Activated T-helper 1 cell treated with anti-CD3 and anti-CD28 coated beads, Interleukin-2, amount 50 U/mL, for 16 hours (primary cell): Measurements from ENCODE around the gene TTLL11.
"Not testable (repeated sequence)": the region's sequence is repeated elsewhere in the genome, so short reads cannot be mapped to it uniquely, and the experiment has no call there.

Source experiments
- DNase-seq, 2 donors: peaks; one replicate each; pipeline ENCODE4 v3.0.0-alpha.2; 2020; ENCODE audit warnings: low read depth in 1 of 2, low spot score in 1 of 2

TTLL11 gene

GRCh38 chr9:122005597-122005996, 87.5 kb downstream of the TTLL11 start:
- no peak for DNase-seq

GRCh38 chr9:122004589-122004988, 88.5 kb downstream of the TTLL11 start:
- no peak for DNase-seq

GRCh38 chr9:122001491-122002201, 91.5 kb downstream of the TTLL11 start:
- DNase-seq, result no peak

DNA sequence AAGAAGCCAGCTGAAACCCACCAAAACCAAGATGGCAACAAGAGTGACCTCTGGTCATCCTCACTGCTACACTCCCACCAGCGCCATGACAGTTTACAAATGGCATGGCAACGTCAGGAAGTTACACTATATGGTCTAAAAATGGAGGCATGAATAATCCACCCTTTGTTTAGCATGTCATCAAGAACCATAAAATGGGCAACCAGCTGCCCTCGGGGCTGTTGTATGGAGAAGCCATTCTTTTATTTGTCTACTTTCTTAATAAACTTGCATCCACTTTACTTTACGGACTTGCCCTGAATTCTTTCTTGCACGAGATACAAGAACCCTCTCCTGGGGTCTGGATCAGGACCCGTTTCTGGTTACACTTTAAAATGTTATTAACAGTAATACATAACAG, 92.6 kb downstream of the TTLL11 start:
- DNase-seq, result not testable (repeated sequence)

GRCh38 chr9:121999556-121999955, 93.6 kb downstream of the TTLL11 start:
- no peak for DNase-seq

DNA sequence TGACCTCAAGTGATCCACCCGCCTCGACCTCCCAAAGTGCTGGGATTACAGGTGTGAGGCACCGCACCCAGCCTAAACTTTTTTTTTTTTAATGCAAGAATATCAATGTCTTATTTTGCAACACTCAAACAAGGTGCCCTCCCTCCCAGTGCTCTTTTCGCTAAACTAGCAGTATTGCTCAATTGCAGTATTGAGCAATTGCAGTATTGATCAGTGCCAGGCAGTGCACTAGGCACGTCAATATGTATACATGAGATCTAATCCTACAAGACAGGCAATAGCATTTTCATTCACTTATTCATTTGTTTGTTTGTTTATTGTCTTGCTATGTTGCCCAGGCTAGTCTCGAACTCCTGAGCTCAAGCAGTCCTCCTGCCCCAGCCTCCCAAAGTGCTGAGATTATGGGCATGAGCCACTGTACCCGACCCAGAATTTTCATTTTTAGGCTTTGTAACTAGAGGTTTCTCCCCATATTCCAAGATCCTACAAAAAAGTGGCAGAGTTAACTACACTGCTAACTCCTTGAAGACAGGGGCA, 94.5 kb downstream of the TTLL11 start:
- DNase-seq, result no peak

DNA sequence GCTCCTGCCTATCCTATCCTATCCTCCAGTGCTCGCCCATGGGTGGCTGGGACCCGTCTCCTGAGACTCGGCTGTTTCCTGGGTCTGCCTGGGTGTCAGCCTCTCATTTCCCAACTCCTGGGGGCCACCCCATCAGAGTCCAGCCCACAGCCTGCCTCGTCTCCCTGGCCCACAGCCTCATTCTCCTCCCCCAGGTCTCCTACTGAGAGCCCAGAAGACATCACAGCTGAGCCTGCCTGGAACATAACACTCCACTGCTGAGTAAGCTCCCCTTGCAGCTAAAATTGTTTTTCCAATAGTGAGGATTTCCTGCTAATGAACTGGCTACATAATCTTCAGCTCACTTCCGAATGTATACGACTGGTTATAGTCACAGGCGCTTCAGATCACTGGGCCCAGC, 95.3 kb downstream of the TTLL11 start:
- DNase-seq, result no peak

DNA sequence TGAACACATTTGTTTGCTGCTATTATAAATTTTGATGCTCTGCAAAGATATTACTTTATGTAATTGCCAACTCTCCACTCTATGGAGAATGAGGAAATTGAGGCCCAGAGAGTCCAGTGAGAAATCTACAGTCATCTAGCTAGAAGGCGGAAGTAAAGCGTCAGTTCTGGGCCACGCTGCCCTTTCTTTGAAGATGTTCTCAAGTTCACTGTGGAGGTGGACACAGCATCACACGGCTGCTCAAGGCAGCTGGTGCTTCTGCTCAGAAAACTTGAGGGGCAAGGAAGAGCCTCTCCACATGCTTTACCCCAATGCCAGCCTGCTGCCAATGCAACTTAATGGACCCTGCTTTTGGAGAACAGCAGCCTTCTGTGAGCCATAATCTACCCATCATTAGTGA, 96.3 kb downstream of the TTLL11 start:
- no peak for DNase-seq

DNA sequence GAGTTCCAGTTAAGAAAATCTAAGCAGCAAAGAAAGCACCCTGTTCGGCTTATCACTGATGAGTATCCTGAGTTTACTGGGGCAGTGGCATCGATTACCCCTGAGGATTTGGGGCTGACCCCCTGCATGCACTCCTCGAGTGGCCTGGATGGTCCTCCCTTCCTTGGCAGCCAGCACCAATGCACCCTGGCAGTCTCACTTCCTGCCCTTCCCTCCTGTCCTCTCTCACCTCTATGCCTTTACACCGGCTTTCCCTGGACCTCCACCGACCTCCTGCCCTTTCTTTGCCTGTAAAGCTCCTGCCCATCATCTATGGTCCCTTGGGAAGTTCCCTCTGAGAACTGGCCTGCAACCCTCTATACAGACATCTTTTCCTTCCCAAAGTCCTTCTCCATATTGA, 97.1 kb downstream of the TTLL11 start:
- no peak for DNase-seq

- no peak for DNase-seq
Measured at GRCh38 chr9:121992571-121993212, 100.4 kb downstream of the TTLL11 start.

- no peak for DNase-seq
Measured at GRCh38 chr9:121991307-121991661, 101.8 kb downstream of the TTLL11 start.

- DNase-seq, result no peak
Measured at GRCh38 chr9:121990600-121991306, 102.4 kb downstream of the TTLL11 start.

- no peak for DNase-seq
Measured at GRCh38 chr9:121989010-121989409, 104.1 kb downstream of the TTLL11 start.

DNA sequence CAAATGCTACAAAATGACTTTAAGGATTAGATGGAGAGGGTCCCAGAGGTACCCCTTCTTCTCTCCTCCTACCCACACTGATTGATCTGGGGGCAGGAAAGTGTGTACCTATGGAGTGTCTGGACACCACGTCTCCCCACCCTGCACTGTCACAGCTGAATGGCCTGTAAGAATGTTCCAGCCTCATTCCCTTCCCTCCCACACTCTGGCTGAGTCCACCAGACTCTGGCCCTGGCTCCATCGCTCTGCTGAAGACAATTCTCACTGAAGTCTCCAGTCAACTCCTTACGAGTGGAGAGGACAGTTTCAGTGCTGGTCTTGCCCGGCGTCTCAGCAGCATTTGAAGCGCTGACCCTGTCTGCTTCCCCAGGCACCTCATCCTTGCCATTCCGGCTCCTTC, 105.8 kb downstream of the TTLL11 start:
- no peak for DNase-seq

DNA sequence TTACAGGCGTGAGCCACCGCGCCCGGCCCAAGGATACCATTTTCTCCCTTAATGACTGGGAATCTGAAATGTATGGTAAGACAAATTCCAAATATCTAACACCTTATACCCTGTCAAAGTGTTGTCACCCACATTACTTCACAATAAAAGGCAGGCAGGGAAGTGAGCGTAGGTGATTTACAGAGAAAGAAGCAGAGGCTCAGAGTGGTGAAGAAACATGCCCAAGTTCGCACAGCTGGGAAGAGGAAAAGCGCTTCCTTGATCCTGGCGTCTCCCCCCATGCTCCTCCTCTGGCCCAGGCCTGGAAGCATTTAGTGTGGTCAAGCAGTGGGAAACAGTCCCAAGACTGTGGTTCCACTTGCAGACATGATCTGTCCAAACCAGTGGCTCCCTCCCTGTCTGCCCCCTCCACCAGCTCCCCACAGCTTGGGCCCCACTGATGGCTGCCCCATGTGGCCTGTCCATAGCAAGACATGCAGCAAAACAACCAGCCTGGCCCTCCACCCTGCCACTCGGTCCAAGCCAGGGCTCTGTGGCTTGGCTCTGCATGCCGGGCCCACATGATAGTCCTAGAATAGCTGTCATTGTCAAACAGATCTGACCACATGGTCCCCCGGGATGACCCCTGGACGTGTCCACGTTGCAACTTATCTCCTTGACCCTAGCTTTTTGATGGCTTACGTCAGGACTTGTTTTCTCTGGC, 107.2 kb downstream of the TTLL11 start:
- no peak for DNase-seq

DNA sequence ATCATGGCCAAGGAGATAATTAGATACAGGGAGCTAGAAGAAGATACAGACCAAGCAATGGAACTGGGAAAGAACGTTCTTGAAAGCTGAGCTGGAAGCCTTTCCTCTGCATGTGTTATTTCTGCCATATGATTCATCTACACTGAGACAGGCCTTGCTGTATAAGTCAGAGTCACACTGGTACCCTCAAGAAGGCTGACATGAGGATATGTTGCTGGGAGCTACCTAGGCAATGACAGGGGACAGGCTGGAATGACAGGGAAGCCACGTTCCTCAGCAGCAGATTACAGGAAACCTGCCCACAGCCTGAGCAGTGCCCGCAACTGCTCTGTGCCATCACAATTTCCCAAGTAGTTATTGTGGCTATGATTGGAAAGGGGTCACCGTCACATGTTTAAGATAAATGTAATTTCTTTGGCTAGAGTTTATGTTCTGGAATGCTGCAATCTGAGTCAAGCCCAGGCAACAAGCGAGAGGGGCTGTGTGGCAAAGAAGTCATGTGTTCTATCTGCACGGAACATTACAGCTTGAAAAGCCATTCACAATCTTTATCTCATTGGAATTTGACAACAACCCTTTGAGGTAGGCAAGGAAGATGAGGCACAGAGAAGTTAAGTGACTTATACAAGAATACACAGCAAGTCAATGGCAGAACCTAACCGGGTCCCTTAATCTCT, 108.2 kb downstream of the TTLL11 start:
- DNase-seq, result no peak

DNA sequence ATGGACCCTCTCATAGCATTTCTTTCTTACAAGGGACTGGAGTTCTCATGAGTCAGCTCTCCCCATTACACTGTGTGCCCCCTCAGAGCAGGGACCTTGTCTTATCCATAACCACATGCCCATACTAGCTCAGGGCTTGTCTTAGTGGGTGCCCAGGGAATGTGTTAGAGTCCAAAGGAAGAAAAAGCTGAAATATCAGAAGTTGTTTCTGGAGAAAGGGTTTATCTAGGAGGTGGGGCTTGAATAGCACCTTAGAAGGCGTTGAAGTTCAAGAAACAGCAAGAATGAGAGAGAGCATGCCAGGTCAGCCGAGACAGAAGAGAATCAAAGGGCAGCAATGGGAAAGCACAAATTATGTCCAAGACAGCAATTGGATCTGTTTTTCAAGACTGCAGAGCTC, 109.4 kb downstream of the TTLL11 start:
- DNase-seq, result no peak

- DNase-seq, result no peak
Measured at GRCh38 chr9:121981118-121981883, 111.8 kb downstream of the TTLL11 start.

GRCh38 chr9:121980665-121981064, 112.4 kb downstream of the TTLL11 start:
- DNase-seq, result not testable (repeated sequence)

DNA sequence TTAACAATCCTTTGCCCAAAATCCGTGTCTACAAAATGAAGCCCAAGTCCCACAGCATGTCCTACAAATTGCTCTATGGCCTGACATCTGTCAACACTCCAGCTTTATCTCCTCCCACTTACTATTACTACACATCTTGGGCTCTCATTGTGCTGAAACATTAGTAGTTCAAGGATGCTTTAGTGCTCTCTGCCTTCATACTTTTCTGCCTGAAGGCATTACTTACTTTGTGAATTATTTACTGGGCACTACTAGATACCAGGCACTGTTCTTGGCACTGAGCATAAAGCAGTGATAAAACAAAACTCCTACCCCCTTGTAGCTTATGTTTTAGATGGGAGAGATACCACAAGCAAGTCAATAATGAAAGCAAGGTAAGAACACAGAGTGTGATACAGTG, 113.4 kb downstream of the TTLL11 start:
- no peak for DNase-seq
